Tongue (tissue), 2 donors: ENCODE results near the gene SRGN. TPM values are rescaled to one million over a fixed set of nuclear protein-coding genes. Genes with fewer than 3 reads are reported as not detected.
A peak's percentile ranks its signal among the peaks of the same experiment; 100 is the strongest.

Source experiments
- DNase-seq: peaks from one replicate; pipeline ENCODE4 v3.0.0-alpha.2; 2015
- total RNA-seq: library from RNA; depleted of rRNA; stranded (reverse); fragments of >200 nt; gene quantifications from one replicate; pipeline ENCODE4 v1.2.3, GENCODE V29; 2014

The SRGN gene
- total RNA-seq, 1 donor from 2014 or later: 49.6 TPM

DNA sequence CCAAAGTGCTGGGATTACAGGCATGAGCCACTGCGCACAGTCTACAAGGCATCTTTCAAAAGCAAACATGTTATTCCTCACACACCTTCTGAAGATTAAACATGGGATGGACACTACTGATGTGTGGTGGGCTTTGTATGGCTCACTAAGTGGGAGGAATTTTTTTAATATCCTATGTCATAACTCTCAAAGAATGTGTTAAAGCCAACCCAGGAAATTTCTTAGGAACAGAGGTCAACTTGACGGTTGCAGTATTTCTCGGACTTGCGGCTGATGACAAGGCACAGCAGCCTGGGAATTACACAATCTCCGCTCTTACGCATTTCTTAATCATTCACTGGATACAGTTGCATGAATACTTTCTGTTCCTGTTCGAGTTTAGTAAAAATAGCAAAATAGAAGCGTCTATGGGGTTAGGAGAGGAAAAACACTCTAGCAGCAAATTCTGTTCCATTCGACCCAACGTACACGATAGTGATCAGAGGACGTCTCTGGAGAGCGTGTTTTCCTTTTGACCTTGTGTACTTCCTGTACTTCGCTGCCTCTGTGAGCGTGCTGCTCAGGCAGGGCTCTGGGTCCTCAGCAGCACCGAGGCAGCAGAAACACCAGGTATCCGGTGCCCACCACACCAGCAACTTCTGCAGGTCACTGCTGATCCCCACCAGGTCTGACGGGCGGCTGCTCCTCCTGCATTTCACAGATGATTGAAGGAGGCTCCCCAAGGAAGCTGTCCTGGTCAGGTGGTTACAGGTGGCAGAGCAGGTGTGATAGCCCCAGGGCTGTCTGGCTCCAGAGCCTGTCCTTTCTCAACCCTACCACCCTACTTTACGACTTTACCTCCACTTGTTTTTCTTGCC, 26.4 kb upstream of the SRGN start:
- DNase-seq: peak; percentile 36

GRCh38 chr10:69062901-69063300, 25.0 kb upstream of the SRGN start:
- DNase-seq: no peak

- DNase-seq: no peak
Measured at GRCh38 chr10:69064762-69065328, 23.1 kb upstream of the SRGN start.

GRCh38 chr10:69065406-69066361, 22.2 kb upstream of the SRGN start:
- DNase-seq: no peak

DNA sequence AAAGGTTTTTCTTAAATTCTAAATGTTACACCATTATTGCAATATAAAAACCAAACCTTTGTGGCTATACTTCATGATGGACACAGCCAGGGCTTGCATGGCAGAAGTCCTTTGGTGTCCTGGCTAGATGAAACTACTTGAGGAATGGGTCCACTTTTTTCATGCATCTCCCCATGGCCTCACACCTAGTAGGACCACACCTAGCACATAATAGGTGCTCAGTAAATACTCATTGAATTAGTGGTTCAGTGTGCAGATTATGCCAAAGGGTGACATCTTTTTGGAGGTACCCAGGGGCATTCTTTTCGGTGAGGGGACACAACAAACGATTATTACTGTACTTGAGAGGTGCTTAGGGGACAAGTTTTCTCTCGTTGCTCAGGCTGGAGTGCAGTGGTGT, 20.7 kb upstream of the SRGN start:
- no peak for DNase-seq

DNA sequence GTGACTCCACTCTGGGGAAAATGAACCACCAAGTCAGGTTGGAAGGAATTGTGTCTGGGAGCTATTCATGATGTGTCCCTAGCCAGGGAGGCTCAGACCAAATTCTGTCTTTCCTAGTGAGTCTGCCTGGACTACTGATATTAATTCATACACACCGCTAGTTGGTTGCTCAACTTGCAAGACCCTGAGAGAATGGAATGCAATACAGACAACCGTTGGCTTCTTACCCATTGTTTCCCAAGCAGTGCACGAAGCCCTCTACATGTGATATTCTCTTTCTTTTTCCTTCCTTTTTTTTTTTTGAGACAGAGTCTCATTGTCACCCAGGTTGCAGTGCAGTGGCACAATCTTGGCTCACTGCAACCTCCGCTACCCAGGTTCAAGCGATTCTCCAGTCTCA, 19.4 kb upstream of the SRGN start:
- DNase-seq: no peak

GRCh38 chr10:69069090-69070042, 18.5 kb upstream of the SRGN start:
- peak; percentile 79 for DNase-seq

GRCh38 chr10:69070951-69071350, 17.0 kb upstream of the SRGN start:
- no peak for DNase-seq

- DNase-seq: no peak
Measured at GRCh38 chr10:69071610-69072009, 16.3 kb upstream of the SRGN start.

DNA sequence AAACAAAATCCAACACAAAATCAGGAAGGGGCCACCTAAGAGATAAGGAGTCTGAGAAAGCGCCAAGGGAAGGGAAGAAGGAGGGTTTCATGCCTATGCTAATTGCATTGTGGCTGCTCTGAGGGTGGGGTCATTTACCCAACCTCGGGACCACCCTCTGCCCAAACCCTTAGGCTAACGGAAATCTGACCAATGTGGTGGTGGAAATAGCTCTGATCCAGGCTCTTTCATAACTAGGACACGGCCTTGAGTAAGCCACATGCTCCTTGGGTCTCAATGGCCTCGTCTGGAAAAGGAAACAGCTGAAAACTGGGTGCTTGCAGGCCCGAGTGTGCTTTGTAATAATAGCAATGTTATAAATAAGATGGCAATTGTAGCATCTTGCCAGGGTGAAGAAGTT, 14.9 kb upstream of the SRGN start:
- no peak for DNase-seq

DNA sequence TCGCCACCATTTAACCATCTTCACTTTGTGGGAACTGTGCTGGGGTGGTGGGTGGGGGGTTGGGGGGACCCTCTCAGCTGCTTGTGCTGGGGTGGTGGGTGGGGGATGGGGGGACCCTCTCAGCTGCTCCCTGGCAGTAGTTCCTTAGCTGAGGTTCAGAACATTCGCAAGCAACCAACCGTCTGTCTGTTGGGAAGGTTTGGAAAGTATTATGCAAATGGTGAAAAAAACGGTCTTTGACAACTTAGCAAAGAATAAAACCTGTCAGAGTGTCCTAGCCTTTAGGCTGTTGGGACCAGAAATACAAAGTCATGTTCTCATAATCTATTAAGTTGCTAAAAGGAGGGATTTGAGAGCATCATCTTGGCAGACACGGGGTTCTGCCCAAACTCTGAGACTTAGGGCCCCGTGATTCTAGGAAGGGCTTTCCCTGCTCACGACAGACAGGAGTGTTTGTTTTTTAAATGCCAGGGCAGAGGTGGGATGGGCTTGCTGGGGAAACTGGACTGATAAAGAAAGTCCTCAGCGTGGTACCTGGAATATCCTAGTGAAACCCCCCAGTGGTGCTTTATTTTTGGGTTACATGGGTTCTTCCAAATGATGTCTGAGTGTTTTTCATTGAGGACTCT, 14.1 kb upstream of the SRGN start:
- DNase-seq: no peak

DNA sequence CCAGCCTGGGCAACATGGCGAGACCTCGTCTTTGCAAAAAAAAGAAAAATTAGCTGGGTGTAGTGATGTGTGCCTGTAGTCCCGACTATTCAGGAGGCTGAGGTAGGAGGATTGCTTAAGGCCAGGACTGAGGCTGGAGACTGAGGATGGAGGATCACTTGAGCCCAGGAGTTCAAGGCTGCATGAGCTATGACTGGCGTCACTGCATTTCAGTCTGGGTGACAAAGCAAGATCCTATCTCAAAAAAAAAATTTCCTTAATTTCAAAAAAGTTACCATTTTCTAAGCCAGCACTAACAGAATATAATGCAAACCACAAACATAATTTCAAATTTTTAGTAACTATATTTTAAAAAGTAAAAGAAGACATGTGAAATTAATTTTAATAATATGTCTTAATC, 13.4 kb upstream of the SRGN start:
- DNase-seq: no peak

GRCh38 chr10:69075431-69075830, 12.5 kb upstream of the SRGN start:
- no peak for DNase-seq

DNA sequence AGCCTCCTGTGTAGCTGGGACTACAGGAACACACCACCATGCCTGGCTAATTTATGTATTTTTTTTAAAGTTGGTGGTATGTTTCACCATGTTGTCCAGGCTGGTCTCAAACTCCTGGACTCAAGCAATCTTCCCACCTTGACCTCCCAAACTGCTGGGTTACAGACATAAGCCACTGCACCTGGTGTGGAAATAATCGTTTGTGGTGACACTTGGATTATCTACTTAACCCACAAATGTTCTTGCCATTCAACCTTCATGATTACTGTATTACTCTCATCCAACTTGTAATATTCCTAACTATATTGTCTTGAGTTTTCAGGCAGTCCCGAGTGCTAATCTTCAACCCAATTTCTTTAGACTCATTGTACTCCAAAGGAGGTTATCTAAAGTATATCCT, 9.6 kb upstream of the SRGN start:
- DNase-seq: no peak

GRCh38 chr10:69080226-69080625, 7.7 kb upstream of the SRGN start:
- DNase-seq: no peak

DNA sequence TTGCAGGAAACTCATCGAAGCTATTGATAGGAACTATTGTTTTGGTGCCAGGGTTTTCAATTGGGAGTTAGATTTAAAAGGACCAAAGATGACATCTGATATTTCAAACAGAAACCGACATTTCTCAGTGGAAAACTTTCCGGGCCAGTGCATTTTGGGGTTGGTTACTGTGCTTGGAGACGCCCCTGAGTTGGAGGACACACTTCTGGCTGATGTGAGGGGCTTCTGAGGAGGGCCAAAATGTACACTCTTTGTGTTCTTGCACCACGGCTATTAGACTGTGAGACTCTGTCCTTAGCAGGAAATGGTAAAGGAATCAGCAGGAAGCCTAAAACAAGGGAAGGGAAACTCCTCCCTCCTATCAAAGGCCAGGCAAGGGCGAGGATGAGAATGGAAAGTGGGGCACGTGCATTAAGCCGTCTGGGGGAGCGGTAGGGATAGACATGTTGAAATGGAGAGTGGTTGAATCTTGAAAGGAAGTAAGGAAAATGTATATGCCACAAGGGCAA, 1.8 kb upstream of the SRGN start:
- no peak for DNase-seq

DNA sequence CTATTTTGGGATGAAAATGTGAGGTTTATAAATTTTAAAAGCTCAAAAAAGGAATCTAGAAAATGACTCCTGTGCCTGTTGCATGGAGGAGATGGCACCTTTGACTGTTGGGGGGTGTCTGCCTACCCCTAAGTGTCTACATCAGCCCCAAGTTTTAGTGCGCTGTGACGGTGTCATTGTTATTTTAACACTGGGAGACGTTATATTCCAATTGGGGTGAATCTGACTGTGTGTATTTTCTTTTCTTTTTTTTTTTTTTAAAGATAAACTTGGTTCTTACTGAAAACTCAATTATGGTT, 517 bp downstream of the SRGN start:
- DNase-seq: no peak

GRCh38 chr10:69088801-69089501, 1.0 kb downstream of the SRGN start:
- no peak for DNase-seq

- no peak for DNase-seq
Measured at GRCh38 chr10:69089638-69090599, 2.0 kb downstream of the SRGN start.
